Vagina (tissue), 2 donors: ENCODE data around the gene EGF.

Experiments used
- CTCF ChIP-seq, 3 experiments: fragments of 450-650 bp in 2 of 3; fragments of 200-600 bp in 1 of 3; sonication (generic) in 1 of 3; IDR thresholded peaks; one replicate each; pipeline ENCODE4 v1.5.1; 2017 to 2019; ENCODE audit warnings: antibody characterized with exemption in 3 of 3, mild to moderate bottlenecking in 2 of 3, moderate library complexity in 2 of 3
- POLR2A ChIP-seq, 2 donors: fragments of 450-650 bp; IDR thresholded peaks; one replicate each; pipeline ENCODE4 v1.6.1; 2017; ENCODE audit warnings: antibody characterized with exemption in 2 of 2, mild to moderate bottlenecking in 2 of 2, moderate library complexity in 2 of 2

GRCh38 chr4:110007217-110007616 is 94.5 kb downstream of the EGF start:
- TF ChIP-seq POLR2A (IDR thresholded peaks at IDR 0.05) (no peak), CTCF (IDR thresholded peaks at IDR 0.05) (no peak)
